ENCODE data around the gene NRM. TPM values are rescaled to one million over a fixed set of nuclear protein-coding genes. Genes with fewer than 3 reads are reported as not detected.

Gene NRM
- total RNA-seq, 1 experiment from 2014 or later: 13.6 TPM

DNA sequence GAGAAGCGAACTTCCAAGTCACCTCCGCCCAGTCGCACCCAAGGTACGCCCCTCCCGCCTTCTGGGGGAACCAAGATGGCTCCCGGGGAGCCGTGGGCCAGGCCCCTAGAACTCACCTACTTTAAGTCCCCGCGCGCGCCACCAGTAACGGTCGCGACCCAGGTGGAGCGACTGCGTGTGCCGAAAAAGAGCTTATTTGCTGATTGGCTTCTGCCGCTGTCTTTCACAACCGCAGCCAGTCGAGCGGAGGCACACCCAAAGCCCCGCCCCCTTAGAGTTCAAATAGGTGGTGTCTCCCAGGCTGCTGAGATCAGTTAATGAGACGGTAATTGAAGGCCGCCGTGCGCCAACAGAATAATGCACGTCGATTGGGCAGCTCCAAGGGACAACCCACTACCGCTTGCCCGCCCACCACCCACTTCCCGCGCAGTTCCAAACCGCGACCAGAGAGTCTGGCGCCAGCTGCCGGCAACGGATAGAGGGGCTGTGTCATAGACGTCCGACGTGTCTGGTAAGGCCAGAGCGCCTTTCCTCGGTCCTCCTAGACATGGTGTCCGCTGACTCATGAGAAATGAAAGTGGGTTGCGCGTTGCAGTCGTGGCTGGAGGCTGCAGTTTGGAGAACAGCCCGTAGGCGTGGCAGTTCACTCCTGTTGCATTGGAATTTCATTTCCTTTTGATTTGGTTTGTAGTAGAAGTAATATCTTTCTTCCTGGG, 26.5 kb upstream of the NRM start, which contains the start of gene MDC1:
Gene MDC1, minus strand, starts transcription at position 153 of the 716 bp plus-strand sequence. CDS start 2,106 bp downstream, outside the sequence.
- no peaks in the 10 kb centered on the region for H3K27me3 ChIP-seq (ENCODE audit: insufficient read depth, low read length)
- DNase-seq (ENCODE audit: low read depth, low spot score): peak; percentile 100

More for the DNA sequence above, 26.5 kb upstream of the NRM start, which contains the start of gene MDC1:
- no TSS peak for BruUV-seq (replicated peaks)
- Histone ChIP-seq H3K9me2 (ENCODE audit: insufficient read depth) (no peaks in the 10 kb centered on the region), H4K20me1 (ENCODE audit: insufficient read depth) (no peaks in the 10 kb centered on the region), H3K9ac (ENCODE audit: low read length) (peak within 1 kb of the TSS; percentile 76), H3K9me3 (ENCODE audit: control insufficient read depth in 1 of 2, insufficient read depth in 1 of 2, low read depth in 1 of 2, low read length in 2 of 2) (no peaks in the 10 kb centered on the region), H3K27ac (ENCODE audit: low read depth, low read length) (peak within 1 kb of the TSS; percentile 89), H3K36me3 (ENCODE audit: control insufficient read depth in 1 of 2, insufficient read depth in 2 of 2, low read length in 2 of 2) (peaks cover 7 to 26% of the 10 kb centered on the region in 2 experiments; a peak in 2 of 4 replicates), H3K4me1 (ENCODE audit: control insufficient read depth in 1 of 2, insufficient read depth in 2 of 2, low read length in 2 of 2) (peaks cover 9 to 43% of the 10 kb centered on the region in 2 experiments), H3K79me2 (ENCODE audit: insufficient read depth, low read length) (peaks cover 44% of the 10 kb centered on the region), H2AFZ (ENCODE audit: low read depth, low read length, poor library complexity, severe bottlenecking) (no peak within 1 kb of the TSS), H3K4me2 (ENCODE audit: low read length) (peak within 1 kb of the TSS; percentile 96), H3K4me3 (replicated peaks in 1 of 2; ENCODE audit: low read depth in 1 of 2, low read length in 2 of 2) (peak within 1 kb of the TSS; percentile 64 to 66)
- ChIA-PET POLR2A (interaction anchor here (0.6 to 3.0 kb wide), 21 partner anchors 10 to 1821 kb away, joined by 3 to 25 read pairs (median 4); partner anchors contain the start of genes IER3, MRPS18B, NRM and PPP1R10), RAD21 (ENCODE audit: low non-redundant PET in 1 of 2, low total read pairs in 2 of 2, uncharacterized antibody in 2 of 2, unreplicated experiment in 2 of 2) (interaction anchor here in 1 of 2 experiments (0.7 kb wide), 2 partner anchors 26 to 35 kb away, joined by 4 read pairs; partner anchors contain the start of gene NRM), CTCF (interaction anchor here (1.0 to 2.3 kb wide), 5 partner anchors 14 to 173 kb away, joined by 4 to 11 read pairs (median 8); partner anchors contain the start of gene DHX16)
- ATAC-seq: peak; percentile 76
- TF ChIP-seq POLR2A (IDR thresholded peaks at IDR 0.05; ENCODE audit: borderline replicate concordance, extremely low read depth, insufficient read depth, insufficient read length) (peak; percentile 76), EGR1 (IDR thresholded peaks at IDR 0.05; ENCODE audit: low read depth) (no peak), YY1 (IDR thresholded peaks at IDR 0.05; ENCODE audit: extremely low read depth, insufficient replicate concordance, low read depth, low read length) (peak; percentile 94), POLR2AphosphoS5 (IDR thresholded peaks at IDR 0.05; ENCODE audit: low read depth, low read length) (peak; percentile 82), TCF7L2 (IDR thresholded peaks at IDR 0.05; ENCODE audit: borderline replicate concordance, extremely low read depth, insufficient read depth, insufficient read length) (peak; percentile 76), ELF1 (IDR thresholded peaks at IDR 0.05; ENCODE audit: borderline replicate concordance, low read depth) (no peak)
- TF ChIP-seq, protein P1, sequence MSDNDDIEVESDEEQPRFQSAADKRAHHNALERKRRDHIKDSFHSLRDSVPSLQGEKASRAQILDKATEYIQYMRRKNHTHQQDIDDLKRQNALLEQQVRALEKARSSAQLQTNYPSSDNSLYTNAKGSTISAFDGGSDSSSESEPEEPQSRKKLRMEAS (IDR thresholded peaks at IDR 0.05): no peak
- TF ChIP-seq, protein P2, sequence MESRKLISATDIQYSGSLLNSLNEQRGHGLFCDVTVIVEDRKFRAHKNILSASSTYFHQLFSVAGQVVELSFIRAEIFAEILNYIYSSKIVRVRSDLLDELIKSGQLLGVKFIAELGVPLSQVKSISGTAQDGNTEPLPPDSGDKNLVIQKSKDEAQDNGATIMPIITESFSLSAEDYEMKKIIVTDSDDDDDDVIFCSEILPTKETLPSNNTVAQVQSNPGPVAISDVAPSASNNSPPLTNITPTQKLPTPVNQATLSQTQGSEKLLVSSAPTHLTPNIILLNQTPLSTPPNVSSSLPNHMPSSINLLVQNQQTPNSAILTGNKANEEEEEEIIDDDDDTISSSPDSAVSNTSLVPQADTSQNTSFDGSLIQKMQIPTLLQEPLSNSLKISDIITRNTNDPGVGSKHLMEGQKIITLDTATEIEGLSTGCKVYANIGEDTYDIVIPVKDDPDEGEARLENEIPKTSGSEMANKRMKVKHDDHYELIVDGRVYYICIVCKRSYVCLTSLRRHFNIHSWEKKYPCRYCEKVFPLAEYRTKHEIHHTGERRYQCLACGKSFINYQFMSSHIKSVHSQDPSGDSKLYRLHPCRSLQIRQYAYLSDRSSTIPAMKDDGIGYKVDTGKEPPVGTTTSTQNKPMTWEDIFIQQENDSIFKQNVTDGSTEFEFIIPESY (IDR thresholded peaks at IDR 0.05; ENCODE audit: extremely low read depth, insufficient replicate concordance, low read length): peak; percentile 73
- TF ChIP-seq, protein P3, sequence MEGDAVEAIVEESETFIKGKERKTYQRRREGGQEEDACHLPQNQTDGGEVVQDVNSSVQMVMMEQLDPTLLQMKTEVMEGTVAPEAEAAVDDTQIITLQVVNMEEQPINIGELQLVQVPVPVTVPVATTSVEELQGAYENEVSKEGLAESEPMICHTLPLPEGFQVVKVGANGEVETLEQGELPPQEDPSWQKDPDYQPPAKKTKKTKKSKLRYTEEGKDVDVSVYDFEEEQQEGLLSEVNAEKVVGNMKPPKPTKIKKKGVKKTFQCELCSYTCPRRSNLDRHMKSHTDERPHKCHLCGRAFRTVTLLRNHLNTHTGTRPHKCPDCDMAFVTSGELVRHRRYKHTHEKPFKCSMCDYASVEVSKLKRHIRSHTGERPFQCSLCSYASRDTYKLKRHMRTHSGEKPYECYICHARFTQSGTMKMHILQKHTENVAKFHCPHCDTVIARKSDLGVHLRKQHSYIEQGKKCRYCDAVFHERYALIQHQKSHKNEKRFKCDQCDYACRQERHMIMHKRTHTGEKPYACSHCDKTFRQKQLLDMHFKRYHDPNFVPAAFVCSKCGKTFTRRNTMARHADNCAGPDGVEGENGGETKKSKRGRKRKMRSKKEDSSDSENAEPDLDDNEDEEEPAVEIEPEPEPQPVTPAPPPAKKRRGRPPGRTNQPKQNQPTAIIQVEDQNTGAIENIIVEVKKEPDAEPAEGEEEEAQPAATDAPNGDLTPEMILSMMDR (IDR thresholded peaks at IDR 0.05 in 2 of 3, conservative IDR thresholded peaks at IDR 0.05 in 1 of 3; ENCODE audit: borderline replicate concordance in 1 of 3, insufficient read depth in 1 of 3, low read depth in 2 of 3, low read length in 2 of 3): peak in 1 of 3 experiments; percentile 31; a peak in 3 of 6 replicates
- intact Hi-C loops (cut with micrococcal nuclease): loop anchor here (1.0 to 5.0 kb wide), 2 partner anchors 27 to 160 kb away; partner anchors contain the start of genes GNL1, NRM and PRR3
